ENCODE measurements around the gene IPPK. TPM values are rescaled to one million over a fixed set of nuclear protein-coding genes. Genes with fewer than 3 reads are reported as not detected.

IPPK gene
- total and polyA plus RNA-seq, 2 of the 4 experiments (the other 2 are of a cell fraction): 25.1 to 26.8 TPM

DNA sequence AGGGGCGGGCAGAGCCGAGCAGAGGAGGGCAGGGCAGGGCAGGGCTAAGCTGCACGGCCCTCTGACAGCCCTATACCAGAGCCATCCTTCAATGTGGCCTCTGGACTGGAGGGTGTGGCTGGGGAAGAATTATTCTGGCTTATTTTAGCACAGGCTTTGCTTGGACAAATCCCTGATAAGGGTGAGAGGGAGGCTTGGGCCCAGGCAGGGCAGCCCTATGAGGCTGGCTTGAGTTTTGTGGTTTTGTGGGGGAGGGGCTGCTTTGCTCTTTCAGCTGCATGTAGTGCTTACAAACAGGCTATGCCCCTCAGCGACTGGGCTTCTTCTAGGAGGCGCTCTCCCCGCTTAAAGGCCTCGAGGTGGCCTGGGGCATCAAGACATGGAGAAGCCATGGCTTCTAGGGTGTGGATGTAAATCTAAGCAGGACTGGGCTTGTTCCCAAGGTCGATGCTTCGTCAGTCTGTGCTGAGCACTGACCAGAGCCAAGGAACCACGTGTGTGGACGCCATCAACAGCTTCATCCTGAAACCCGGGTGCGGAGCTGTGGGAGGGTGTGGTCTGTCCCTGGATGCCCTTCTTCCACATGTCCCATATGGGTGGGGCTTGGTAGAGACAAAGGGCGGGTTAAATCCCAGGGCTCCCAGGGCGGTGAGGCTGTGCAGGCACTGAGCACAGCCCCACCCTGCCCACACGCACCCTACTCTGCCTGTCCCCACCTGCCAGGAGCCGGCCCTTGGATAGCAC, 45.7 kb upstream of the IPPK start:
- DNase-seq: no peak
- H3K27ac ChIP-seq (ENCODE audit: insufficient read depth, low read length): no peak overlapping the region
- 100% methylated on average over 2 of the region's 17 CpGs; no CpG with 5 or more reads in 1 of the 2 experiments for WGBS, 2 experiments (ENCODE audit: extremely low coverage in 2 of 2, insufficient read length in 1 of 2)

More for the DNA sequence above, 45.7 kb upstream of the IPPK start:
- Histone ChIP-seq H3K9ac (ENCODE audit: low read depth, low read length) (no peak overlapping the region), H2BK120ac (ENCODE audit: low read depth, low read length) (no peak overlapping the region), H3K4me3 (ENCODE audit: insufficient read depth, low read depth, low read length) (no peak overlapping the region), H2BK5ac (ENCODE audit: low read depth, low read length, poor library complexity, severe bottlenecking) (no peak overlapping the region), H3K4me1 (ENCODE audit: control insufficient read depth, insufficient read depth, low read length) (no peaks in the 10 kb centered on the region), H2AFZ (replicated peaks; ENCODE audit: low read length, poor library complexity) (no peak overlapping the region), H4K91ac (ENCODE audit: insufficient read depth, low read depth, low read length) (no peak overlapping the region), H3K9me3 (ENCODE audit: control insufficient read depth, insufficient read depth, low read length) (no peaks in the 10 kb centered on the region), H3K9me1 (ENCODE audit: insufficient read depth, low read length) (no peaks in the 10 kb centered on the region), H3K4ac (ENCODE audit: low read depth, low read length) (no peak overlapping the region), H2BK20ac (ENCODE audit: low read depth, low read length) (no peak overlapping the region), H2AK9ac (replicated peaks; ENCODE audit: low read depth, low read length, poor library complexity) (no peak overlapping the region), H3K36me3 (ENCODE audit: control insufficient read depth, insufficient read depth, low read length) (peaks cover 68% of the 10 kb centered on the region), H3K18ac (ENCODE audit: low read depth, low read length) (no peak overlapping the region), H4K20me1 (ENCODE audit: insufficient read depth, low read length) (peaks cover 6% of the 10 kb centered on the region; the same call in 1 of the 2 replicates), H3K56ac (ENCODE audit: extremely low read depth, insufficient read depth, low read length) (no peak overlapping the region), H4K5ac (ENCODE audit: low read depth, low read length) (no peak overlapping the region), H3K23ac (ENCODE audit: low read depth, low read length) (no peak overlapping the region), H2AK5ac (ENCODE audit: low read depth, low read length) (no peak overlapping the region), H3K4me2 (ENCODE audit: low read depth, low read length) (no peak overlapping the region), H4K8ac (ENCODE audit: low read depth in 2 of 2, low read length in 2 of 2) (no peak overlapping the region), H3K14ac (replicated peaks; ENCODE audit: low read depth, low read length) (no peak overlapping the region), H2BK15ac (ENCODE audit: low read depth, low read length) (no peak overlapping the region), H3K79me1 (ENCODE audit: low read depth in 1 of 2, low read length in 2 of 2) (peaks cover 0 to 21% of the 10 kb centered on the region in 2 experiments; a peak in 2 of 4 replicates), H3K27me3 (ENCODE audit: control insufficient read depth, insufficient read depth, low read length) (no peaks in the 10 kb centered on the region)
- TF ChIP-seq ELK1 (IDR thresholded peaks at IDR 0.05; ENCODE audit: borderline replicate concordance, low read depth, low read length) (no peak), CHD1 (IDR thresholded peaks at IDR 0.05; ENCODE audit: low read depth, low read length) (no peak), MAFK (IDR thresholded peaks at IDR 0.05; ENCODE audit: low read depth, low read length) (no peak), BHLHE40 (IDR thresholded peaks at IDR 0.05; ENCODE audit: low read depth, low read length) (no peak), RFX5 (IDR thresholded peaks at IDR 0.05; ENCODE audit: low read depth, low read length) (no peak), SMC3 (IDR thresholded peaks at IDR 0.05; ENCODE audit: low read depth, low read length) (no peak), MAZ (IDR thresholded peaks at IDR 0.05; ENCODE audit: borderline replicate concordance, low read depth, low read length) (no peak)
- no peak for ATAC-seq (ENCODE audit: low read depth)
- POLR2A ChIA-PET (ENCODE audit: unreplicated experiment): no interaction called here
- in situ Hi-C loops (cut with MboI; ENCODE audit: low sequenced_read_pairs): loop anchor here (5.0 kb wide), 1 partner anchor 77 kb away; no protein-coding TSS in a partner anchor
- intact Hi-C loops (cut with micrococcal nuclease): loop anchor here (1.0 kb wide), 1 partner anchor 75 kb away; no protein-coding TSS in a partner anchor
- dilution Hi-C loops (cut with HindIII; ENCODE audit: low sequenced_read_pairs, unreplicated experiment): no loop called here
- CTCF ChIA-PET: no interaction called here
- BruUV-seq (replicated peaks): no TSS peak
